Activated naive CD8-positive, alpha-beta T cell treated with anti-CD3 and anti-CD28 coated beads, Interleukin-2, amount 50 U/mL, for 24 hours (primary cell): ENCODE results near the gene CFAP65.

ENCODE experiments used
- ATAC-seq: fragments of 150-1000 bp; cut with Tn5 transposase; one replicate; pipeline ENCODE4 v1.10.0; 2021
- DNase-seq: peaks from one replicate; pipeline ENCODE4 v3.0.0; 2021
- H3K27ac Mint-ChIP-seq: one replicate; pipeline ENCODE4 v1.8.0; 2021; ENCODE audit warnings: mild to moderate bottlenecking, mixed read lengths
- H3K27me3 Mint-ChIP-seq: one replicate; pipeline ENCODE4 v1.8.0; 2021; ENCODE audit warnings: mixed read lengths
- H3K36me3 Mint-ChIP-seq: one replicate; pipeline ENCODE4 v1.8.0; 2021; ENCODE audit warnings: low read depth, mixed read lengths
- H3K4me1 Mint-ChIP-seq: one replicate; pipeline ENCODE4 v1.8.0; 2021; ENCODE audit warnings: mixed read lengths
- H3K4me3 Mint-ChIP-seq: one replicate; pipeline ENCODE4 v1.8.0; 2021; ENCODE audit warnings: mild to moderate bottlenecking, moderate library complexity, mixed read lengths
- H3K9me3 Mint-ChIP-seq: one replicate; pipeline ENCODE4 v1.8.0; 2021; ENCODE audit warnings: mixed read lengths

Gene CFAP65

GRCh38 chr2:219041252-219041651 is at the start of gene CFAP65:
CFAP65 (minus strand) TSS chr2:219041516; CDS start chr2:219039048, 2,468 bp downstream.
- ATAC-seq (no peak), DNase-seq (peak; percentile 34)
- no peak within 1 kb of the TSS for H3K27ac Mint-ChIP-seq
- H3K4me3 Mint-ChIP-seq: peak within 1 kb of the TSS; percentile 59
- H3K4me1 Mint-ChIP-seq: peaks cover 4% of the 10 kb centered on the region
- no peaks in the 10 kb centered on the region for H3K9me3 Mint-ChIP-seq
- no peaks in the 10 kb centered on the region for H3K36me3 Mint-ChIP-seq
- peaks cover 64% of the 10 kb centered on the region for H3K27me3 Mint-ChIP-seq

- H3K27me3 Mint-ChIP-seq: no peaks in the 10 kb centered on the region
- peaks cover 6% of the 10 kb centered on the region for H3K36me3 Mint-ChIP-seq
- no peaks in the 10 kb centered on the region for H3K9me3 Mint-ChIP-seq
- ATAC-seq (no peak), DNase-seq (no peak)
- H3K4me1 Mint-ChIP-seq: peaks cover 8% of the 10 kb centered on the region
- H3K27ac Mint-ChIP-seq: no peak overlapping the region
- no peak overlapping the region for H3K4me3 Mint-ChIP-seq
Measured at GRCh38 chr2:219090436-219091299, 49.4 kb upstream of the CFAP65 start.

DNA sequence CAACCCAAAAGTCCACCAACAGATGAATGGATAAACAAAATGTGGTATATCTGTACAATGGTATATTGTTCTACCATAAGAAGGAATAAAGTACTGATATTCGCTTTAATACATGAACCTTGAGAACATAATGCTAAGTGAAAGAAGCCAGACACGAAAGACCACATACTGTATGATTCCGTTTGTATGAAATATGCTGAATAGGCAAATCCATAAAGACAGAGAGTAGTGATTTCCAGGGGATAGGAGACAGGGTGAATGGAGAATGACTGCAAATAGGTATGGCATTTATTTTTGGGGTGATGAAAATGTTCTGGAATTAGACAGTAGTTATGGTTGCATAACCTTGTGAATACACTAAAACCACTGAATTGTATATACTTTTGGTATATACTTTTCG is 48.0 kb upstream of the CFAP65 start:
- Mint-ChIP-seq H3K4me3 (no peak overlapping the region), H3K4me1 (peaks cover 8% of the 10 kb centered on the region), H3K36me3 (peaks cover 6% of the 10 kb centered on the region), H3K27me3 (no peaks in the 10 kb centered on the region), H3K9me3 (no peaks in the 10 kb centered on the region), H3K27ac (no peak overlapping the region)
- ATAC-seq (no peak), DNase-seq (no peak)

DNA sequence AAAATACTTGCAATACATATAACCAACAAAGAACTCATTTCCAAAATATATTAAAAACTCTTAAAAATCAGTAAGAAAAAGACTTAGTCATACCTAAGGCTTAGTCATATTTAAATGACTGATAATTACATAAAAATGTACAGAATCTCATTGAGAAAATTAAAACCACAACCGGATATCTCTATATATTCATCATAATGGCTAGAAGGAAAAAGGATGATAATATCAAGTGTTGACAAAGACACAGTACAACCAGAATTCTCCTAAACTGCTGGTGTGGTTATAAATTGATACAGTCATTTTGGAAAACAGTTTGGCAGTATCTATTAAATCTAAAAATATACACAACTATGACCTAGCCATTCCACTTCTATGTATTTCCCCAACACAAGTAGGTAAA is 46.5 kb upstream of the CFAP65 start:
- no peak overlapping the region for H3K4me3 Mint-ChIP-seq
- peaks cover 8% of the 10 kb centered on the region for H3K4me1 Mint-ChIP-seq
- DNase-seq: no peak
- no peaks in the 10 kb centered on the region for H3K27me3 Mint-ChIP-seq
- peaks cover 3% of the 10 kb centered on the region for H3K36me3 Mint-ChIP-seq
- no peak overlapping the region for H3K27ac Mint-ChIP-seq
- H3K9me3 Mint-ChIP-seq: no peaks in the 10 kb centered on the region
- ATAC-seq: no peak

DNA sequence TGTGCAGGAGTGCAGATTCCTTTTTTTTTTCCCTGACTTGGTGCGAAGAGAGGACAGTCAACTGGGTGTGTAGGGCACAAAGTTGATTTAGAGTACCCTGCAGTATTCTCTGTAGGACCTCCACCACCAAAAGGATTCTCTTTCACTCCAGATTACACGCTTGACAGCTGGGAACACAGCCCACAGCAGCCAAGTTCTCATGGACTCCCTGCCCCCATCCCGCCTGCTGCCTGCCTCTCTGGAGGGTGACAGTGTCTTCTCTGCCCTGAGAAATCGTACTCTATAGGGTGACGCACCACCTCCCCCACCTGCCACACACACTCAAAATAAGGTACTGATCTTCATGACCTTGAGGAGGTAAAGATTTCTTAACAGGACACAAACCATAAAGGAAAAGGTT is 46.0 kb upstream of the CFAP65 start:
- Mint-ChIP-seq H3K27me3 (no peaks in the 10 kb centered on the region), H3K36me3 (peaks cover 3% of the 10 kb centered on the region), H3K4me1 (peaks cover 8% of the 10 kb centered on the region), H3K4me3 (no peak overlapping the region), H3K27ac (no peak overlapping the region), H3K9me3 (no peaks in the 10 kb centered on the region)
- DNase-seq (no peak), ATAC-seq (no peak)

DNA sequence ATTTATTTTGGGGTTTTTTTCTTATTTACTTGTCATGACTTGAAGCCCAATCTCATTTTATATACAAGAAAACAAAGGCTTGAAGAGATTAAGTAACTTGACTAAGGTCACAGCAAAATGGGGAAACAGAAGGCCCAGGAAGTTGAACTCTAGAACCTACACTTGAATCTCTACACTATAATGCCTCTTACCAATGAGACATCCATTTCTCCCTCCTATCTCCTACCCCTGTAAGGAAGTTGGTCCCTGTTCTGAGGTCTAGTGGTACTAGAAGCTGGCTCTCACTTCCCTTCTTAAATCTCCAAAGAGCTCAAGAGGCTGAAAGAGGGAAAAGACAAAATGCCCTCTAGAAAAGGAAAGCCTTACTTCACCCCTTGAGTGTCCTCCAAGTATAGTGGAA is 44.9 kb upstream of the CFAP65 start:
- H3K4me3 Mint-ChIP-seq: no peak overlapping the region
- DNase-seq (no peak), ATAC-seq (no peak)
- peaks cover 3% of the 10 kb centered on the region for H3K36me3 Mint-ChIP-seq
- peaks cover 8% of the 10 kb centered on the region for H3K4me1 Mint-ChIP-seq
- H3K9me3 Mint-ChIP-seq: no peaks in the 10 kb centered on the region
- H3K27me3 Mint-ChIP-seq: no peaks in the 10 kb centered on the region
- no peak overlapping the region for H3K27ac Mint-ChIP-seq

GRCh38 chr2:219084791-219085190 is 43.5 kb upstream of the CFAP65 start:
- H3K27ac Mint-ChIP-seq: no peak overlapping the region
- no peak for ATAC-seq

DNA sequence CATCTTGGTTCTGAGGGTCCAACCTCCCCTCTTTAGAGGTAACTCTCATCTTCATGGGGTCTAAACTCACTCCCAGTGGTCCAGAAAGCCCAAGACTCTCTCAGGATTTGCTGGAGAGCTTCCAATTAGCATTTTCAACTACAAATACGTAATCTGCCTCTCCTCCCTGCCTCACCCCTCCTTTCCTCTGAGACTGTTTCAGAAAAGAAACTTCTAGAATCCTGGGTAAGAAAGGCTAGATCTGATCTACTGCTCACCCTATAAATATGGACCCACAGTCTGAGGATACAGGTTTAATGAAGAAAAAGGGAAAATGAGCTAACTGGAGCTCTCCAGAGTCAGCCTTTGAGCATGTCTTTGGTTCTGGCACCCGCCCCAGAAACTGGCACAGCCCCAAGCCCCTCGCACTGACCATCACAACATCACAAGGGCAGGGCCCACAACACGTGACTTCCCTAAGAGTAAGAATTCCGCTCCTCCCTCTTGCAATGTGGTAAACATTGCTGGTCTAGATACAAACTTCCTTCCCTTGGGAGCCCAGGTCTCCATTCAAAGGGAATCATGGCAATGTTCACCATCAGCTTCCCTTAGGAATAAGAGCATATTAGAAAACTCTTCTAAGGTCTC is 41.1 kb upstream of the CFAP65 start:
- Mint-ChIP-seq H3K4me1 (peaks cover 5% of the 10 kb centered on the region), H3K36me3 (no peaks in the 10 kb centered on the region), H3K4me3 (no peak overlapping the region), H3K27ac (no peak overlapping the region), H3K9me3 (no peaks in the 10 kb centered on the region), H3K27me3 (no peaks in the 10 kb centered on the region)
- DNase-seq: no peak
- ATAC-seq: no peak

More at GRCh38 chr2:219084791-219085190, 43.5 kb upstream of the CFAP65 start:
- H3K9me3 Mint-ChIP-seq: no peaks in the 10 kb centered on the region
- DNase-seq: no peak
- H3K36me3 Mint-ChIP-seq: peaks cover 3% of the 10 kb centered on the region
- H3K27me3 Mint-ChIP-seq: no peaks in the 10 kb centered on the region
- peaks cover 8% of the 10 kb centered on the region for H3K4me1 Mint-ChIP-seq
- H3K4me3 Mint-ChIP-seq: no peak overlapping the region

- Mint-ChIP-seq H3K4me3 (no peak overlapping the region), H3K36me3 (no peaks in the 10 kb centered on the region), H3K27ac (no peak overlapping the region), H3K9me3 (no peaks in the 10 kb centered on the region), H3K27me3 (no peaks in the 10 kb centered on the region), H3K4me1 (peaks cover under 1% of the 10 kb centered on the region)
- ATAC-seq (no peak), DNase-seq (no peak)
Measured at GRCh38 chr2:219081701-219082331, 40.5 kb upstream of the CFAP65 start.

GRCh38 chr2:219081096-219081495 is 39.8 kb upstream of the CFAP65 start:
- DNase-seq (no peak), ATAC-seq (no peak)
- H3K4me1 Mint-ChIP-seq: no peaks in the 10 kb centered on the region
- H3K36me3 Mint-ChIP-seq: no peaks in the 10 kb centered on the region
- no peak overlapping the region for H3K27ac Mint-ChIP-seq
- H3K9me3 Mint-ChIP-seq: no peaks in the 10 kb centered on the region
- no peaks in the 10 kb centered on the region for H3K27me3 Mint-ChIP-seq
- H3K4me3 Mint-ChIP-seq: no peak overlapping the region

DNA sequence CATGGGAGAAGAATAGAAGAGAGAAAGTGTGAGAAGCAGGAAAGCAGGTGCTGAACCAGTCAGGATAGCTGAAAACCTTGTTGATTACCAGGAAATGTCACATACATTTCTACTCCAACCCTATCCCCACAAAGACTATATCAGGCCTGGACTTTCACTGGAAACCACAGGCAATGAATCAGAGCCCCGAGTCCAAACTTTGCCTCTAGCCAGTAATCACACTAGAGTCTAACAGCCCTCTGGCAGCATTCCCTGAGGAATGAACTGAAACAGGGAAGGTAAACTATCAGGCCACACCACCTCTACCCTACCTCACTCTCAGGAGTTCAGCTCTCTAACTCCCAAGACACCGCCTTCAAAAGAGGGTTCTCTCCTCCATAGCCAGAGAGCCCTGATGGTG is 38.1 kb upstream of the CFAP65 start:
- no peak for ATAC-seq
- DNase-seq: no peak
- Mint-ChIP-seq H3K9me3 (no peaks in the 10 kb centered on the region), H3K36me3 (peaks cover 3% of the 10 kb centered on the region), H3K4me3 (no peak overlapping the region), H3K27me3 (no peaks in the 10 kb centered on the region), H3K27ac (no peak overlapping the region), H3K4me1 (no peaks in the 10 kb centered on the region)

DNA sequence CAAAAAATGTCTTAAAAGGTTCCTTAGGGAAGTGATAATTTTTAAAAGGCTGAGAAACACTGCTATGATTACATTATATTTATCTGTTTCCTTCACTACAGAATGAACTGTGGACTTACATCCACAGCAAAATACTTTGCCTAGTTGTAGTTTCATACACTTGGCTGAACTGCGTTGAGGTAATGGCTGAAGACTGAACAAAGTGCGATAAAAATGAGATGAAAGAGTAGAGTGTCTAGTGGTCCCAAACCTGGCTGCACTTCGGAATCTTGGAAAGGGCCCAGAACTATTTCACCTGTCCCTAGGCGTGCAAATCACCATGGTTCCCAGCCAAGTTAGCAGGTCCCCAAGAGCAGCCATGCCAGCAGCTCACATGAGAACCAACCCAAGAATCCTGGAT is 37.6 kb upstream of the CFAP65 start:
- no peak for DNase-seq
- Mint-ChIP-seq H3K4me1 (no peaks in the 10 kb centered on the region), H3K27ac (no peak overlapping the region), H3K27me3 (no peaks in the 10 kb centered on the region), H3K4me3 (no peak overlapping the region), H3K9me3 (no peaks in the 10 kb centered on the region), H3K36me3 (peaks cover 6% of the 10 kb centered on the region)
- no peak for ATAC-seq

DNA sequence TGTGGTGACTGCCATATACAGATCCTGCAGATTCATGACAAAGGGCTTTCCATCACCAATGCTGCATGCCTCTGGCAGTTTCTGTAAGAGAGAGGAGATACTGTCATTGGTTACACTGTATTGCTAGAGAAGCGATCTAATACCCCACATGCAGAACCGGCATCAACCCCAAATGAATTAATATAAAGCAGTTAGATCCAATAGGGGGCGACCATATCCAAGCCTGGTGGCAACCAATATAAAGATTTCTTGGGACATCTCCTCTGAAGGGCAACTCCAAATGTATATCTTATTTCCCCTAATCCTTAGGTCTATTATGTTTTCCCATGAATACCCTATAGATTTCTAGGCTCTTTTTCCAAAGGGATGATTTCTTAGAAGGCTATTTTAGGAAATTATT is 36.8 kb upstream of the CFAP65 start:
- no peaks in the 10 kb centered on the region for H3K9me3 Mint-ChIP-seq
- peaks cover 6% of the 10 kb centered on the region for H3K36me3 Mint-ChIP-seq
- H3K4me1 Mint-ChIP-seq: no peaks in the 10 kb centered on the region
- no peak for DNase-seq
- no peak for ATAC-seq
- H3K27ac Mint-ChIP-seq: peak overlapping the region; percentile 29
- no peak overlapping the region for H3K4me3 Mint-ChIP-seq
- H3K27me3 Mint-ChIP-seq: no peaks in the 10 kb centered on the region

- DNase-seq (no peak), ATAC-seq (no peak)
- H3K27me3 Mint-ChIP-seq: no peaks in the 10 kb centered on the region
- H3K36me3 Mint-ChIP-seq: peaks cover 6% of the 10 kb centered on the region
- H3K4me1 Mint-ChIP-seq: no peaks in the 10 kb centered on the region
- H3K4me3 Mint-ChIP-seq: no peak overlapping the region
- H3K9me3 Mint-ChIP-seq: no peaks in the 10 kb centered on the region
- no peak overlapping the region for H3K27ac Mint-ChIP-seq
Measured at GRCh38 chr2:219076253-219076652, 34.9 kb upstream of the CFAP65 start.
